Astrocyte of the spinal cord (primary cell): ENCODE measurements around the gene GJB2.
A peak's percentile ranks its signal among the peaks of the same experiment; 100 is the strongest.

ENCODE experiments used
- DNase-seq: peaks from one replicate; pipeline ENCODE4 v3.0.0; 2011; ENCODE audit warnings: low read depth, low spot score
- H3K4me3 ChIP-seq: 2 replicates; pipeline ENCODE4 v1.5.1; 2011; ENCODE audit warnings: low read depth, mild to moderate bottlenecking, low read length, moderate library complexity
- in situ Hi-C: cut with HindIII; loops from 2 replicates; pipeline ENCODE4 v1.10.0; 2017; ENCODE audit warnings: low sequenced_read_pairs
- TF ChIP-seq, protein P1 (sequence below): IDR thresholded peaks from 2 replicates; pipeline ENCODE4 v1.5.1; 2012; ENCODE audit warnings: low read depth, mild to moderate bottlenecking, low read length, inconsistent platforms

GJB2 gene

DNA sequence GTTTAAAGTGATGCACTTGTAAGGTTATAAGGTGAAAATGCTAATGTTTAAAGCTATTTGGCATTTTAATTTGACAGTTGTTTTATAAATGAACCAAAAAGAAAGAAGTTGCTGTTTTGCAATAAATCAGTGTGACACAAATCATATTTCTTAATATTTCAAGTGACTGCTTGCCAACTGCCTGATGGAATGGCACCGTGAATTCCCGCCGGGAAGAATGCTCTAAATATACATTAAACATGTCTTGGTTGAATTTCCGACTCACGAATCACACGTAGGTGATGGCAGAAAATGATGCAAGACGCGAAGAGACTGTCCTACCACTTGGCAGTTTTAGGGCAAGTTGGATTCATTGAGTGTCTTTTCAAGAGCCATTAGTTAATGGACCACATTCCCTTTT, 3.1 kb upstream of the GJB2 start:
- in situ Hi-C loops = loop anchor here (25.0 kb wide), 1 partner anchor 292 kb away; no protein-coding TSS in a partner anchor
- no peak overlapping the region for H3K4me3 ChIP-seq
- no peak for DNase-seq
- TF ChIP-seq, protein P1, sequence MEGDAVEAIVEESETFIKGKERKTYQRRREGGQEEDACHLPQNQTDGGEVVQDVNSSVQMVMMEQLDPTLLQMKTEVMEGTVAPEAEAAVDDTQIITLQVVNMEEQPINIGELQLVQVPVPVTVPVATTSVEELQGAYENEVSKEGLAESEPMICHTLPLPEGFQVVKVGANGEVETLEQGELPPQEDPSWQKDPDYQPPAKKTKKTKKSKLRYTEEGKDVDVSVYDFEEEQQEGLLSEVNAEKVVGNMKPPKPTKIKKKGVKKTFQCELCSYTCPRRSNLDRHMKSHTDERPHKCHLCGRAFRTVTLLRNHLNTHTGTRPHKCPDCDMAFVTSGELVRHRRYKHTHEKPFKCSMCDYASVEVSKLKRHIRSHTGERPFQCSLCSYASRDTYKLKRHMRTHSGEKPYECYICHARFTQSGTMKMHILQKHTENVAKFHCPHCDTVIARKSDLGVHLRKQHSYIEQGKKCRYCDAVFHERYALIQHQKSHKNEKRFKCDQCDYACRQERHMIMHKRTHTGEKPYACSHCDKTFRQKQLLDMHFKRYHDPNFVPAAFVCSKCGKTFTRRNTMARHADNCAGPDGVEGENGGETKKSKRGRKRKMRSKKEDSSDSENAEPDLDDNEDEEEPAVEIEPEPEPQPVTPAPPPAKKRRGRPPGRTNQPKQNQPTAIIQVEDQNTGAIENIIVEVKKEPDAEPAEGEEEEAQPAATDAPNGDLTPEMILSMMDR = no peak

DNA sequence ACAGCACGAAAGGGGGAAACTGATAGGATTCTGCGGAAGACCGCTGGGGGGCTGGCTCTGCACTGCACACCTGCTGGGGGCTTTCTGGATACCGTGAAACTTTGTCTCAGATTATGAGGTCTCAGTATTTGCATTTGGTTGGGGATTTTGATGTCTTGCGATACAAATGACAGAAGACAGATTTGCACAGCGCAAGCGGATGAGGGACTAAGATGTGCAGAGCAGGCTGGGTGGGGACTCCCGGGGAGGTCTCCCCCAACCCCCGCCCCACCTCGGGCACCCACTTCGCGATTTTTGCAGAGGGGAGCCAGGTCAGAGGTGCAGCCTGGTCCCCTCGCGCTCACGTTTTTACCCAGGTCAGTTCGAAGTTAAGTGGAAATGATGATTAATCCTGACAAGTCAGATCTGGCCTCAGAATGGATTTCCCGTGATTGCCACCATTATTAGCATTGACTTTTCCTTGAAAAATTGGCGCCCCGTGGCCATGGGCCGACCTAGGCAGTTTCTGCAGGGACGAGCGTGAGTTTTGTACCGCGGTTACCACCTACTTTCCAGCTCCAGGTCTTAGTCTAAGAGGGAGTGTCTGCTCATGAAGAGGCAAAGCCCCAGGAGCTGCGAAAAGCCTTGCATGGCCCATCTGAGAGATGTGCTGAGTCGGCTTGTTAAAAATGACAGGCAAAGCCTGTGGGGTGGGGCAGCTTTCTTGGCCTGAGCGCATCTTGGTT, 1.3 kb upstream of the GJB2 start:
- DNase-seq = no peak
- in situ Hi-C loops = loop anchor here (25.0 kb wide), 1 partner anchor 293 kb away; no protein-coding TSS in a partner anchor
- no peak overlapping the region for H3K4me3 ChIP-seq
- TF ChIP-seq, protein P1 = no peak

DNA sequence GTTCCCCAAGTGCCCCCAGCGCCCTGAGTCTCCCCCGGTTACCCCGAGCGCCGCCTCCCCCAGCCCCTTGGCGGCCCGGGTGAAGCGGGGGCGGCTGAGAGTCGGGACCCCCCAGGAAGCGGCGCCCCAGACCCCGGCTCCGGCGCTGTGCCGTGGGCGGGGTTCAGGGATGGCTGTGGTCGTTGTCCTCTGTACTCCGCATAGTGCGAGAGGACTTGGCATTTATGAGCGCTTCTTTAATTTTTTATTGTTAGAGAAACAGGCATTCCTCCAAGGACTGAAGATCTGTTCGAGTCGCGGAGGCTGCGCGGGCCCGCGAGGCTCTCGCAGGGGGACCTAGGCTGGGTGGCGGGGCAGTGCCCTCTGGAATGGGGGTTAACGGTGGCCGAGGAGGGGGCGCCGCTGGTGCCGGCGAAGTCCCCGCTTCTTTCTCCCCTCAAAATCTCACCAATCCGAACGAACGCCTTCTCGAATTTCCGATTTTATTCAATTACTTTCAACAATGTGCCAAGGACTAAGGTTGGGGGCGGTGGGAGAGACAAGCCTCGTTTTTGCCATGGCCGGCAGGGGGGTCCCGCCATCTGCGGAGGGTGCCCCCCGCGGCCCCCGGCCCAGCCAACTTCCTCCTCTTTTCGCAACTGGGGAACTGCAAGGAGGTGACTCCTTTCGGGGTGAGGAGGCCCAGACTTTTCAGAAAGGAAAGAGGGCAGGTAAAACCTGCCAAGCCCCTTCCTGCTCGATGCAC, 596 bp upstream of the GJB2 start:
- peak overlapping the region; percentile 40 for H3K4me3 ChIP-seq
- in situ Hi-C loops = loop anchor here (25.0 kb wide), 1 partner anchor 294 kb away; no protein-coding TSS in a partner anchor
- TF ChIP-seq, protein P1 = no peak
- no peak for DNase-seq

DNA sequence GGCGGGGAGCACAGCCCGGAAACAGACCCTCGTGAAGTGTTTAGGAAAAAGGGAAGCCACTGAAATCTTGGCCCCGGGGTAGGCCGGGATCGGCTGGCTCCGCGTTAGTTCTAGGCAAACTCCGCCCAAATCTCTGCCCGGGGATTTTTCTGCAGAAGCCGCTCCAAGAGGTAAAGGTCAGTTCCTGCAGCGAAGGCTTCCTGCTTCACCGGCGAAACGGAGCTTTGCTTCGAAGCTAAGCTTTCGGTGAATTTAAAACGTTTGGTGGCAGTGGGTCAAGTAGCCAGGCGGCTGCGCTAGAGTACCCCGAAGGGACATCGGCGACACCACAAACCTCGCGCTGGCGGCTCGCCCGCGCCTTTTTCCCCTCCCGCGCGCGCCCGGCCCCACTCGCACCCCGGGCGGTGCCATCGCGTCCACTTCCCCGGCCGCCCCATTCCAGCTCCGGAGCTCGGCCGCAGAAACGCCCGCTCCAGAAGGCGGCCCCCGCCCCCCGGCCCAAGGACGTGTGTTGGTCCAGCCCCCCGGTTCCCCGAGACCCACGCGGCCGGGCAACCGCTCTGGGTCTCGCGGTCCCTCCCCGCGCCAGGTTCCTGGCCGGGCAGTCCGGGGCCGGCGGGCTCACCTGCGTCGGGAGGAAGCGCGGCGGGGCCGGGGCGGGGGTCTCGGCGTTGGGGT, 441 bp downstream of the GJB2 start:
- in situ Hi-C loops = loop anchor here (25.0 kb wide), 1 partner anchor 295 kb away; no protein-coding TSS in a partner anchor
- H3K4me3 ChIP-seq = peak overlapping the region; percentile 40
- TF ChIP-seq, protein P1 = no peak
- peak; percentile 11 for DNase-seq

DNA sequence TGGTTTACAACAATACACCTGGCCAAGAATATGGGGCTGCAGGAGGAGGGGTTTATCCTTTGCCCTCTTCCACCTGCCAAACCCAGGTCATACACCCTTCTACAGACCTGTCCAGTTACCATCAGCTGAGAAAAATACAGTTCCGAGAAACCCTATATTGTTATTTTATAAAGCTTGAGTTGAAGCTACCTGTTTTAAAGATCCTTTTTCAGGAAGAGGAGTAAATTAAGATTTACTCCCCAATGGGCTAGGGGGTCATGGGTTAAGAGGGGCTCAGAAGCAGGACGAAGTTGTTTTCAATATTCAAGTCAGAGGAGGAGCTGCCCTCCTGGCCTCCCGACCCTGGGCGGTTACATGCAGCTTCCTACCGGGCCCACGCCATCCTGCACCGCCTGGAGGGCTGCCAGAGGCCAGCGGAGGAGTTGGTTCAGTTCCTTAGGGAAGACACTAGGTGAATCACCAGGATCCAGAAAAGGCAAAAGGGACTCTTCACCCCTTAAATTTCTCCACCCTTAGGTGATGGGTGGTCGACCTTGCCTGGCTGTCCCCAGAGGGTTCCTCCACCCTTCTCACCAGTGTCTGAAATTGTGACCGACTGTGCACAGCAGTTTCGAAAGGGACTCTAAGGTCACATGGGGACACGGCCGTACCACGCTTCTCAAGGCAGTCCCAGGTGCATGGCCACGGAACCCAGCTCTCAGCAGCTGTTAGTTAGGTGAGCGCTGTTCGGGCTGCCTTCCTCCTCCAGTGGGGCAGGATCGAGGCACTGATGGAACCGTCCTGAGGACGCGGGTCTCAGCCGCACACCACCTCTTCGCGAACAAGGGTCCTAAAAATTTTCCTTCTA, 1.2 kb downstream of the GJB2 start:
- no peak for DNase-seq
- TF ChIP-seq, protein P1 = no peak
- H3K4me3 ChIP-seq = peak overlapping the region; percentile 40

More for the DNA sequence above, 1.2 kb downstream of the GJB2 start:
- in situ Hi-C loops = loop anchor here (25.0 kb wide), 1 partner anchor 296 kb away; no protein-coding TSS in a partner anchor
